Measurements from ENCODE around the gene ATIC. TPM values are rescaled to one million over a fixed set of nuclear protein-coding genes. Genes with fewer than 3 reads are reported as not detected.

ATIC gene
- polyA plus RNA-seq, 1 experiment: 114 TPM

DNA sequence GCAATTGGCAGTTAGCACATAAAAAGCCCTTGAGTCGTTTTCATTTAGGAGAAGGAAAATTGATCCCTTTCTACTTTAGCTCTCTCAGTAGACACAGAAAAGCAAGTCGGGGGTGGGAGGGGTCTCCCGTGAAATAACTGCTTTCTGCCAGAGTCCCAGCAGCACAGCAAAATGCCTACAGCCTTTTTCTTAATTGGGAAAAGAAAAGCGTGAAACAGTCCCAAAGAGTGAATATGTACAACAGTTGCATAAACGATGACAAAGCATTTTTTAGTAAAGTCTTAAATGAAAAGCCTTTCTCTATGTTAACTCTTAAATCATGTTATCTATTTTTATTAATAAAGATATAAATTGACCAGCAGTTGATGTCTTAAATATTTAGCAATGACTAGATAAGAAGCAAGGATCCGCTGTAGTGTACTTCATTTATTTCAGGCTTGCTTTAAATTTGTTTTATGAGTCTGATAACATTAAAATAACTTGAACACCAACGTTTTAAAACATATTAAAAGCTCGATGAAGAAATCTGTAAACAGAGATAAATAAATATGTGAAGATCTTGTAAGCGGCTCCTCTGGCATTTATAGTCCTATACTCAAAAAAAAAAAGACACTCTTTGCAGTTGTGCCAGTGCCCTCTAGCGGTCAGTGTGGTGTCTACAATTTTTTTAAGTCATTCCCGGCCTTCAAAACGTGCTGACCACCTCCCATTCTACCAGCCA, 42.3 kb upstream of the ATIC start:
- TF ChIP-seq CTCF (IDR thresholded peaks at IDR 0.05; ENCODE audit: low read depth, low read length): peak; percentile 81
- Histone ChIP-seq H3K27me3 (ENCODE audit: control insufficient read depth, insufficient read depth, low read length) (no peaks in the 10 kb centered on the region), H3K4me3 (ENCODE audit: low read depth, low read length) (no peak overlapping the region), H3K27ac (ENCODE audit: low read depth, low read length) (no peak overlapping the region), H3K9me3 (ENCODE audit: control insufficient read depth, insufficient read depth, low read length) (no peaks in the 10 kb centered on the region)
- ChIA-PET POLR2A (no interaction called here), CTCF (interaction anchor here (0.6 to 2.2 kb wide), 70 partner anchors 8 to 1991 kb away, joined by 3 to 20 read pairs (median 4); partner anchors contain the start of gene SPAG16)
- DNase-seq (ENCODE audit: low read depth, low spot score): peak; percentile 64

GRCh38 chr2:215270118-215270451, 41.8 kb upstream of the ATIC start:
- ChIA-PET POLR2A (no interaction called here), CTCF (interaction anchor here (0.6 to 2.2 kb wide), 55 partner anchors 9 to 1991 kb away, joined by 3 to 20 read pairs (median 4); partner anchors contain the start of gene SPAG16)
- H3K9me3 ChIP-seq (ENCODE audit: control insufficient read depth, insufficient read depth, low read length): no peaks in the 10 kb centered on the region
- no peak overlapping the region for H3K27ac ChIP-seq (ENCODE audit: low read depth, low read length)
- H3K27me3 ChIP-seq (ENCODE audit: control insufficient read depth, insufficient read depth, low read length): no peaks in the 10 kb centered on the region
- no peak for DNase-seq (ENCODE audit: low read depth, low spot score)
- no peak for TF ChIP-seq CTCF (IDR thresholded peaks at IDR 0.05; ENCODE audit: low read depth, low read length)
- H3K4me3 ChIP-seq (ENCODE audit: low read depth, low read length): no peak overlapping the region

GRCh38 chr2:215271446-215271845, 40.4 kb upstream of the ATIC start:
- DNase-seq (ENCODE audit: low read depth, low spot score): no peak
- ChIA-PET CTCF (interaction anchor here (0.5 to 2.2 kb wide), 4 partner anchors 11 to 660 kb away, joined by 3 to 8 read pairs (median 4); no protein-coding TSS in a partner anchor), POLR2A (no interaction called here)
- no peaks in the 10 kb centered on the region for H3K27me3 ChIP-seq (ENCODE audit: control insufficient read depth, insufficient read depth, low read length)
- no peaks in the 10 kb centered on the region for H3K9me3 ChIP-seq (ENCODE audit: control insufficient read depth, insufficient read depth, low read length)
- no peak overlapping the region for H3K4me3 ChIP-seq (ENCODE audit: low read depth, low read length)
- no peak overlapping the region for H3K27ac ChIP-seq (ENCODE audit: low read depth, low read length)
- TF ChIP-seq CTCF (IDR thresholded peaks at IDR 0.05; ENCODE audit: low read depth, low read length): no peak

DNA sequence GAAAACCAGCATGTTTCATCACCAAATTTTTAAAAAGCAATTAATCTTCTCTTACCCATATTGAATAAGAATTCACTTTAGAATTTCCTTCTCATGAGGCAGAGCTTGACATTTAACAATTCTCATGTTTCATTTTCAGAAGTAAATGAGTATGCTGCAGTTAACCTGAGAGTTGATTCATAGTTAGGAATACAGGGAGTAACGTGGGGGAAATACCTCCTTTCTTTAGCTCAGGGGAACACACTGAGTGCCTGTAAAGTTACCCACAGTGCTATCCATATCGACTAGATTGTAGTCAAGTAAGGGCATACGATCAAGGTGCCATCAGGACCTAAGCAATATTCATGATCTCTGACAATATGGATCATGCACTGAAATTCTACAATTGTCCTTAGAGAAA, 38.9 kb upstream of the ATIC start:
- CTCF ChIA-PET: no interaction called here
- no peak overlapping the region for H3K27ac ChIP-seq (ENCODE audit: low read depth, low read length)

More for the DNA sequence above, 38.9 kb upstream of the ATIC start:
- Histone ChIP-seq H3K9me3 (ENCODE audit: control insufficient read depth, insufficient read depth, low read length) (no peaks in the 10 kb centered on the region), H3K4me3 (ENCODE audit: low read depth, low read length) (no peak overlapping the region), H3K27me3 (ENCODE audit: control insufficient read depth, insufficient read depth, low read length) (no peaks in the 10 kb centered on the region)
- DNase-seq (ENCODE audit: low read depth, low spot score): no peak
- POLR2A ChIA-PET: interaction anchor here (0.7 kb wide), 1 partner anchor 16 kb away, joined by 3 read pairs; no protein-coding TSS in a partner anchor
- no peak for TF ChIP-seq CTCF (IDR thresholded peaks at IDR 0.05; ENCODE audit: low read depth, low read length)

Measured in AG04450 (cell line).